HepG2 (cell line): ENCODE data around the gene HES1. TPM values are rescaled to one million over a fixed set of nuclear protein-coding genes. Genes with fewer than 3 reads are reported as not detected.
A peak's percentile ranks its signal among the peaks of the same experiment; 100 is the strongest.

ENCODE experiments used
- ARID2 ChIP-seq: sonication (generic); formaldehyde crosslinking; IDR thresholded peaks from 2 replicates; pipeline ENCODE4 v1.8.1; 2022; ENCODE audit warnings: mild to moderate bottlenecking, missing genetic modification reagents, borderline replicate concordance
- EEA1 ChIP-seq: sonication (generic); formaldehyde crosslinking; IDR thresholded peaks from 2 replicates; pipeline ENCODE4 v1.5.1; 2020; ENCODE audit warnings: mild to moderate bottlenecking, missing genetic modification reagents, borderline replicate concordance
- FOXM1 ChIP-seq: sonication (generic); formaldehyde crosslinking; IDR thresholded peaks from 2 replicates; pipeline ENCODE4 v1.5.0; 2020; ENCODE audit warnings: missing genetic modification reagents
- GABPA ChIP-seq, 2 experiments: IDR thresholded peaks; 2 replicates each; pipeline ENCODE4 v1.6.1; 2011 to 2016; ENCODE audit warnings: low read depth in 2 of 2, low read length in 1 of 2, missing biosample characterization in 1 of 2, missing genetic modification characterization in 1 of 2
- MTF2 ChIP-seq: sonication (generic); formaldehyde crosslinking; IDR thresholded peaks from 2 replicates; pipeline ENCODE4 v1.5.0; 2020; ENCODE audit warnings: missing genetic modification reagents, borderline replicate concordance
- THYN1 ChIP-seq: sonication (generic); formaldehyde crosslinking; IDR thresholded peaks from 2 replicates; pipeline ENCODE4 v1.8.1; 2023; ENCODE audit warnings: low read depth, mild to moderate bottlenecking, moderate library complexity, missing genetic modification reagents, borderline replicate concordance
- YEATS4 ChIP-seq: sonication (generic); formaldehyde crosslinking; IDR thresholded peaks from 2 replicates; pipeline ENCODE4 v1.4.0; 2020; ENCODE audit warnings: missing genetic modification reagents, borderline replicate concordance
- ZNF232 ChIP-seq: sonication (generic); formaldehyde crosslinking; IDR thresholded peaks from 2 replicates; pipeline ENCODE4 v1.4.0; 2020; ENCODE audit warnings: missing genetic modification reagents, borderline replicate concordance
- ZNF235 ChIP-seq: sonication (generic); formaldehyde crosslinking; IDR thresholded peaks from 2 replicates; pipeline ENCODE4 v1.8.1; 2023; ENCODE audit warnings: mild to moderate bottlenecking, missing genetic modification reagents, borderline replicate concordance
- ZNF296 ChIP-seq: sonication (generic); formaldehyde crosslinking; conservative IDR thresholded peaks from 2 replicates; pipeline ENCODE4 v1.5.0; 2020; ENCODE audit warnings: mild to moderate bottlenecking, missing genetic modification reagents
- ZNF33B ChIP-seq: sonication (generic); formaldehyde crosslinking; IDR thresholded peaks from 2 replicates; pipeline ENCODE4 v1.5.1; 2020; ENCODE audit warnings: mild to moderate bottlenecking, missing genetic modification reagents
- ZNF501 ChIP-seq: sonication (generic); formaldehyde crosslinking; IDR thresholded peaks from 2 replicates; pipeline ENCODE4 v1.5.1; 2020; ENCODE audit warnings: mild to moderate bottlenecking, moderate library complexity, missing genetic modification reagents
- ZNF543 ChIP-seq: sonication (generic); formaldehyde crosslinking; IDR thresholded peaks from 2 replicates; pipeline ENCODE4 v1.4.0; 2020; ENCODE audit warnings: mild to moderate bottlenecking, missing genetic modification reagents
- ZNF629 ChIP-seq: sonication (generic); formaldehyde crosslinking; conservative IDR thresholded peaks from 2 replicates; pipeline ENCODE4 v1.5.0; 2020; ENCODE audit warnings: missing genetic modification reagents
- ZSCAN29 ChIP-seq: sonication (generic); formaldehyde crosslinking; conservative IDR thresholded peaks from 2 replicates; pipeline ENCODE4 v1.4.0; 2020; ENCODE audit warnings: mild to moderate bottlenecking, missing genetic modification reagents
- polyA plus RNA-seq, 8 experiments: library from polyadenylated mRNA; depleted of rRNA in 3 of 8; stranded (reverse) in 7 of 8; unstranded in 1 of 8; fragments of >200 nt; fragmentation: Illumina TruSeq in 4 of 8; extraction: Trizol in 4 of 8; gene quantifications; 2 replicates each; pipeline versions ENCODE4 v1.2.1 to v1.2.3, GENCODE V29; 2011 to 2016; ENCODE audit warnings: low read depth in 4 of 8, missing spikeins in 1 of 8, mixed read lengths in 1 of 8; ENCODE audit not compliant: insufficient read depth in 1 of 8
- total RNA-seq, 5 experiments: library from RNA; depleted of rRNA; stranded (reverse); fragments of >200 nt; fragmentation: Illumina TruSeq; extraction: Trizol; gene quantifications; 2 replicates each; pipeline ENCODE4 v1.2.3, GENCODE V29; 2016; ENCODE audit warnings: low read depth in 1 of 5
- TF ChIP-seq, protein P1 (sequence below): IDR thresholded peaks from 2 replicates; pipeline ENCODE4 v1.6.1; 2012; ENCODE audit warnings: low read length, improper control_type of control experiment
- TF ChIP-seq, protein P2 (sequence below): sonication (generic); formaldehyde crosslinking; IDR thresholded peaks from 2 replicates; pipeline ENCODE4 v1.5.1; 2020; ENCODE audit warnings: mild to moderate bottlenecking, missing genetic modification reagents, moderate library complexity
- TF ChIP-seq, protein P3 (sequence below): IDR thresholded peaks from 2 replicates; pipeline ENCODE4 v1.6.1; 2016
- TF ChIP-seq, protein P4 (sequence below): sonication (generic); formaldehyde crosslinking; conservative IDR thresholded peaks from 2 replicates; pipeline ENCODE4 v1.4.0; 2020; ENCODE audit warnings: missing genetic modification reagents

The HES1 gene
- total and polyA plus RNA-seq, 2 of the 13 experiments (the other 11 are each of a cell fraction or from before 2014, with no cell fraction given), result 15.4 to 19.8 TPM

DNA sequence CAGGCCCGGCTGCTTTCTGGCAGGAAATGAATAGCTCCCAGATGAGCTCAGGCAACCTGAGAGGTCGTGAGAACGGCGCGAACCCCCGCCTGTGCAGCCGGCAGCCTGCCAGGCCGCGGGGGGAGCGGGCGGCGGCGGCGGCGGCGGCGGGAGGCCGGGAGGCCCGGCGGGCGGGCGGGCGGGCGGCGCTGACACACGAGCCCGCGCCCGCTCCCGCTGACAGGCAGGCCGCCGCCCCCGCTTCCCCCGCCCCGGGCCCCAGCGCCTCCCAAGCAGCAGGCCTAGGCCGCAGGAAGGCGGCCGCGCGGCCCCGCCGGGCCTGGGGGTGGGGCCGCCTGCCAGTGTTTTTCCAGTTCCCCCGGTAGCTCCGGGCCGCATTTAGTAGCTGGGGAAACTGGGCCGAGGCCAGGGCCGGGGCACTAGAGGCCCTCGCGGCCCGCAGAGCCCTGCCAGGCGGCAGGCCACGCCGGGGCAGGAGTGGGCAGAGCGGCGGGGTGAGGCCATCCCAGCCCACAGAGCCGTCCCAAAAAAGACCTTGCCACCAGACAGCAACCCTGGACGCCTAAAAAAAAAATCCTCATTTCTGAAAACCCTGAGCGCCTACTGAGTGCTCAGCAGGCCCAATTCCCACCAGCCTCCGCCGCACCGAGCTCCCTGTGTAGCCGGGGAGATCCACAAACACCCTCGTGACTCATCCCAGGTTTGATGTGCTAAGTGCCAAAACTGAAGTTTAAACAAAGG is 5.6 kb downstream of the HES1 start (continued):
- TF ChIP-seq, protein P1, sequence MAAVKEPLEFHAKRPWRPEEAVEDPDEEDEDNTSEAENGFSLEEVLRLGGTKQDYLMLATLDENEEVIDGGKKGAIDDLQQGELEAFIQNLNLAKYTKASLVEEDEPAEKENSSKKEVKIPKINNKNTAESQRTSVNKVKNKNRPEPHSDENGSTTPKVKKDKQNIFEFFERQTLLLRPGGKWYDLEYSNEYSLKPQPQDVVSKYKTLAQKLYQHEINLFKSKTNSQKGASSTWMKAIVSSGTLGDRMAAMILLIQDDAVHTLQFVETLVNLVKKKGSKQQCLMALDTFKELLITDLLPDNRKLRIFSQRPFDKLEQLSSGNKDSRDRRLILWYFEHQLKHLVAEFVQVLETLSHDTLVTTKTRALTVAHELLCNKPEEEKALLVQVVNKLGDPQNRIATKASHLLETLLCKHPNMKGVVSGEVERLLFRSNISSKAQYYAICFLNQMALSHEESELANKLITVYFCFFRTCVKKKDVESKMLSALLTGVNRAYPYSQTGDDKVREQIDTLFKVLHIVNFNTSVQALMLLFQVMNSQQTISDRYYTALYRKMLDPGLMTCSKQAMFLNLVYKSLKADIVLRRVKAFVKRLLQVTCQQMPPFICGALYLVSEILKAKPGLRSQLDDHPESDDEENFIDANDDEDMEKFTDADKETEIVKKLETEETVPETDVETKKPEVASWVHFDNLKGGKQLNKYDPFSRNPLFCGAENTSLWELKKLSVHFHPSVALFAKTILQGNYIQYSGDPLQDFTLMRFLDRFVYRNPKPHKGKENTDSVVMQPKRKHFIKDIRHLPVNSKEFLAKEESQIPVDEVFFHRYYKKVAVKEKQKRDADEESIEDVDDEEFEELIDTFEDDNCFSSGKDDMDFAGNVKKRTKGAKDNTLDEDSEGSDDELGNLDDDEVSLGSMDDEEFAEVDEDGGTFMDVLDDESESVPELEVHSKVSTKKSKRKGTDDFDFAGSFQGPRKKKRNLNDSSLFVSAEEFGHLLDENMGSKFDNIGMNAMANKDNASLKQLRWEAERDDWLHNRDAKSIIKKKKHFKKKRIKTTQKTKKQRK, result no peak
- TF ChIP-seq, protein P2, sequence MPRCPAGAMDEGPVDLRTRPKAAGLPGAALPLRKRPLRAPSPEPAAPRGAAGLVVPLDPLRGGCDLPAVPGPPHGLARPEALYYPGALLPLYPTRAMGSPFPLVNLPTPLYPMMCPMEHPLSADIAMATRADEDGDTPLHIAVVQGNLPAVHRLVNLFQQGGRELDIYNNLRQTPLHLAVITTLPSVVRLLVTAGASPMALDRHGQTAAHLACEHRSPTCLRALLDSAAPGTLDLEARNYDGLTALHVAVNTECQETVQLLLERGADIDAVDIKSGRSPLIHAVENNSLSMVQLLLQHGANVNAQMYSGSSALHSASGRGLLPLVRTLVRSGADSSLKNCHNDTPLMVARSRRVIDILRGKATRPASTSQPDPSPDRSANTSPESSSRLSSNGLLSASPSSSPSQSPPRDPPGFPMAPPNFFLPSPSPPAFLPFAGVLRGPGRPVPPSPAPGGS (CRISPR knock-in tag), result no peak; the same call in 1 of the 2 replicates
- TF ChIP-seq, protein P3, sequence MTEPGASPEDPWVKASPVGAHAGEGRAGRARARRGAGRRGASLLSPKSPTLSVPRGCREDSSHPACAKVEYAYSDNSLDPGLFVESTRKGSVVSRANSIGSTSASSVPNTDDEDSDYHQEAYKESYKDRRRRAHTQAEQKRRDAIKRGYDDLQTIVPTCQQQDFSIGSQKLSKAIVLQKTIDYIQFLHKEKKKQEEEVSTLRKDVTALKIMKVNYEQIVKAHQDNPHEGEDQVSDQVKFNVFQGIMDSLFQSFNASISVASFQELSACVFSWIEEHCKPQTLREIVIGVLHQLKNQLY, result no peak
- no peak for TF ChIP-seq ZNF629 (CRISPR knock-in tag)
- TF ChIP-seq MTF2 (CRISPR knock-in tag), result no peak
- TF ChIP-seq ZNF501 (CRISPR knock-in tag), result peak; percentile 56; the same call in 1 of the 2 replicates
- TF ChIP-seq ZNF33B (CRISPR knock-in tag), result 0 out of 2 replicates have a peak, but pooled peaks have one; percentile 15
- TF ChIP-seq EEA1 (CRISPR knock-in tag), result peak; percentile 78; the same call in 1 of the 2 replicates
- TF ChIP-seq ARID2 (CRISPR knock-in tag), result no peak
- no peak for TF ChIP-seq ZNF235 (CRISPR knock-in tag)
- no peak for TF ChIP-seq FOXM1 (CRISPR knock-in tag)
- TF ChIP-seq GABPA (IDR thresholded peaks at IDR 0.05; ENCODE audit: low read depth, low read length), result no peak
- TF ChIP-seq GABPA (CRISPR knock-in tag; IDR thresholded peaks at IDR 0.05; ENCODE audit: low read depth), result no peak
- TF ChIP-seq, protein P4, sequence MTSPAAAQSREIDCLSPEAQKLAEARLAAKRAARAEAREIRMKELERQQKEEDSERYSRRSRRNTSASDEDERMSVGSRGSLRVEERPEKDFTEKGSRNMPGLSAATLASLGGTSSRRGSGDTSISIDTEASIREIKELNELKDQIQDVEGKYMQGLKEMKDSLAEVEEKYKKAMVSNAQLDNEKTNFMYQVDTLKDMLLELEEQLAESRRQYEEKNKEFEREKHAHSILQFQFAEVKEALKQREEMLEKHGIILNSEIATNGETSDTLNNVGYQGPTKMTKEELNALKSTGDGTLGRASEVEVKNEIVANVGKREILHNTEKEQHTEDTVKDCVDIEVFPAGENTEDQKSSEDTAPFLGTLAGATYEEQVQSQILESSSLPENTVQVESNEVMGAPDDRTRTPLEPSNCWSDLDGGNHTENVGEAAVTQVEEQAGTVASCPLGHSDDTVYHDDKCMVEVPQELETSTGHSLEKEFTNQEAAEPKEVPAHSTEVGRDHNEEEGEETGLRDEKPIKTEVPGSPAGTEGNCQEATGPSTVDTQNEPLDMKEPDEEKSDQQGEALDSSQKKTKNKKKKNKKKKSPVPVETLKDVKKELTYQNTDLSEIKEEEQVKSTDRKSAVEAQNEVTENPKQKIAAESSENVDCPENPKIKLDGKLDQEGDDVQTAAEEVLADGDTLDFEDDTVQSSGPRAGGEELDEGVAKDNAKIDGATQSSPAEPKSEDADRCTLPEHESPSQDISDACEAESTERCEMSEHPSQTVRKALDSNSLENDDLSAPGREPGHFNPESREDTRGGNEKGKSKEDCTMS (CRISPR knock-in tag), result no peak
- no peak for TF ChIP-seq ZNF232
- TF ChIP-seq THYN1 (CRISPR knock-in tag), result no peak
- TF ChIP-seq ZNF543 (CRISPR knock-in tag), result no peak
- peak; percentile 42; the same call in 1 of the 2 replicates for TF ChIP-seq YEATS4 (CRISPR knock-in tag)
- no peak for TF ChIP-seq ZNF296 (CRISPR knock-in tag)
- no peak for TF ChIP-seq ZSCAN29 (CRISPR knock-in tag)
